HL-60 (cell line): Measurements from ENCODE around the gene BCAS3.

Experiments
- TF ChIP-seq, protein P1 (sequence below): IDR thresholded peaks from one replicate; pipeline ENCODE4 v1.5.1; 2011; ENCODE audit warnings: low read length, control low read depth, inconsistent platforms; ENCODE audit not compliant: insufficient read depth
- TF ChIP-seq, protein P2 (sequence below): IDR thresholded peaks from 2 replicates; pipeline ENCODE4 v1.6.1; 2012; ENCODE audit warnings: low read depth; ENCODE audit not compliant: insufficient replicate concordance

DNA sequence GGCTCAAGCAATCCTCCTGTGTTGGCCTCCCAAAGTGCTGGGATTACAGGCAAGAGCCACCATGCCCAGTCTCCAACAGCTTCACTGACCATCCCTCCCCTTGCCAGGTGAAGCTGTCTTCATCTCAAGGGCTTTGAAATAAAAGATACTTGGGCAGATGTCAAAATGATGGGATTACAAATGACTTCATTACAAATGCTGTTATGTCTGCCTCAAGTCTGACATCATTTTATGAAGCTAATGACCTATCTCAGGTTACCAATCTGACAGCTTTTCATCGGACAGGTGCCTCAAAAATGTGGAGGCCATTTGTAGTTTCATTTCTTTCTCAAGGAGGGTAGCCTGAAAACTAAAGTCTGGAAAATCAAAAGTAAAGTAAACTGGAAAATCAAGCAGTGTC is 398.3 kb downstream of the BCAS3 start:
- TF ChIP-seq, protein P1, sequence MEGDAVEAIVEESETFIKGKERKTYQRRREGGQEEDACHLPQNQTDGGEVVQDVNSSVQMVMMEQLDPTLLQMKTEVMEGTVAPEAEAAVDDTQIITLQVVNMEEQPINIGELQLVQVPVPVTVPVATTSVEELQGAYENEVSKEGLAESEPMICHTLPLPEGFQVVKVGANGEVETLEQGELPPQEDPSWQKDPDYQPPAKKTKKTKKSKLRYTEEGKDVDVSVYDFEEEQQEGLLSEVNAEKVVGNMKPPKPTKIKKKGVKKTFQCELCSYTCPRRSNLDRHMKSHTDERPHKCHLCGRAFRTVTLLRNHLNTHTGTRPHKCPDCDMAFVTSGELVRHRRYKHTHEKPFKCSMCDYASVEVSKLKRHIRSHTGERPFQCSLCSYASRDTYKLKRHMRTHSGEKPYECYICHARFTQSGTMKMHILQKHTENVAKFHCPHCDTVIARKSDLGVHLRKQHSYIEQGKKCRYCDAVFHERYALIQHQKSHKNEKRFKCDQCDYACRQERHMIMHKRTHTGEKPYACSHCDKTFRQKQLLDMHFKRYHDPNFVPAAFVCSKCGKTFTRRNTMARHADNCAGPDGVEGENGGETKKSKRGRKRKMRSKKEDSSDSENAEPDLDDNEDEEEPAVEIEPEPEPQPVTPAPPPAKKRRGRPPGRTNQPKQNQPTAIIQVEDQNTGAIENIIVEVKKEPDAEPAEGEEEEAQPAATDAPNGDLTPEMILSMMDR, result no peak
- TF ChIP-seq, protein P2, sequence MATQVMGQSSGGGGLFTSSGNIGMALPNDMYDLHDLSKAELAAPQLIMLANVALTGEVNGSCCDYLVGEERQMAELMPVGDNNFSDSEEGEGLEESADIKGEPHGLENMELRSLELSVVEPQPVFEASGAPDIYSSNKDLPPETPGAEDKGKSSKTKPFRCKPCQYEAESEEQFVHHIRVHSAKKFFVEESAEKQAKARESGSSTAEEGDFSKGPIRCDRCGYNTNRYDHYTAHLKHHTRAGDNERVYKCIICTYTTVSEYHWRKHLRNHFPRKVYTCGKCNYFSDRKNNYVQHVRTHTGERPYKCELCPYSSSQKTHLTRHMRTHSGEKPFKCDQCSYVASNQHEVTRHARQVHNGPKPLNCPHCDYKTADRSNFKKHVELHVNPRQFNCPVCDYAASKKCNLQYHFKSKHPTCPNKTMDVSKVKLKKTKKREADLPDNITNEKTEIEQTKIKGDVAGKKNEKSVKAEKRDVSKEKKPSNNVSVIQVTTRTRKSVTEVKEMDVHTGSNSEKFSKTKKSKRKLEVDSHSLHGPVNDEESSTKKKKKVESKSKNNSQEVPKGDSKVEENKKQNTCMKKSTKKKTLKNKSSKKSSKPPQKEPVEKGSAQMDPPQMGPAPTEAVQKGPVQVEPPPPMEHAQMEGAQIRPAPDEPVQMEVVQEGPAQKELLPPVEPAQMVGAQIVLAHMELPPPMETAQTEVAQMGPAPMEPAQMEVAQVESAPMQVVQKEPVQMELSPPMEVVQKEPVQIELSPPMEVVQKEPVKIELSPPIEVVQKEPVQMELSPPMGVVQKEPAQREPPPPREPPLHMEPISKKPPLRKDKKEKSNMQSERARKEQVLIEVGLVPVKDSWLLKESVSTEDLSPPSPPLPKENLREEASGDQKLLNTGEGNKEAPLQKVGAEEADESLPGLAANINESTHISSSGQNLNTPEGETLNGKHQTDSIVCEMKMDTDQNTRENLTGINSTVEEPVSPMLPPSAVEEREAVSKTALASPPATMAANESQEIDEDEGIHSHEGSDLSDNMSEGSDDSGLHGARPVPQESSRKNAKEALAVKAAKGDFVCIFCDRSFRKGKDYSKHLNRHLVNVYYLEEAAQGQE, result no peak
